NCI-H446 (cell line): ENCODE results near the gene EXOC2.
A peak's percentile ranks its signal among the peaks of the same experiment; 100 is the strongest.

ENCODE experiments used
- DNase-seq, 2 experiments: peaks; one replicate each; lab custom pipeline; 2025; lab: John Stamatoyannopoulos, UW

EXOC2 gene

GRCh38 chr6:692858-693722, at the start of gene EXOC2:
EXOC2 (minus strand) TSS chr6:693139; CDS start chr6:637818, 55,321 bp downstream.
- DNase-seq = peak; percentile 58 to 83

GRCh38 chr6:741410-742339, 48.7 kb upstream of the EXOC2 start:
- no peak for DNase-seq

- DNase-seq = no peak
Observed at GRCh38 chr6:736657-737446, 43.9 kb upstream of the EXOC2 start.

- DNase-seq = no peak
Observed at GRCh38 chr6:733431-734219, 40.7 kb upstream of the EXOC2 start.

- no peak for DNase-seq
Observed at GRCh38 chr6:731924-732323, 39.0 kb upstream of the EXOC2 start.

- no peak for DNase-seq
Observed at GRCh38 chr6:729606-730320, 36.8 kb upstream of the EXOC2 start.

- DNase-seq = no peak
Observed at GRCh38 chr6:727856-728255, 34.9 kb upstream of the EXOC2 start.

GRCh38 chr6:723540-723939, 30.6 kb upstream of the EXOC2 start:
- DNase-seq = no peak

- no peak for DNase-seq
Observed at GRCh38 chr6:722608-723007, 29.7 kb upstream of the EXOC2 start.

GRCh38 chr6:722077-722524, 29.2 kb upstream of the EXOC2 start:
- peak; percentile 21 to 69 for DNase-seq

- no peak for DNase-seq
Observed at GRCh38 chr6:718345-718744, 25.4 kb upstream of the EXOC2 start.

- DNase-seq = no peak
Observed at GRCh38 chr6:717135-717534, 24.2 kb upstream of the EXOC2 start.

- DNase-seq = no peak
Observed at GRCh38 chr6:715709-716491, 23.0 kb upstream of the EXOC2 start.

- DNase-seq = no peak
Observed at GRCh38 chr6:714100-714499, 21.2 kb upstream of the EXOC2 start.

GRCh38 chr6:713351-713750, 20.4 kb upstream of the EXOC2 start:
- no peak for DNase-seq

GRCh38 chr6:712805-713204, 19.9 kb upstream of the EXOC2 start:
- no peak for DNase-seq

- DNase-seq = no peak
Observed at GRCh38 chr6:711925-712324, 19.0 kb upstream of the EXOC2 start.

GRCh38 chr6:710601-711571, 17.9 kb upstream of the EXOC2 start:
- no peak for DNase-seq
